Endothelial cell of umbilical vein (primary cell): ENCODE data around the gene MED27. TPM values are rescaled to one million over a fixed set of nuclear protein-coding genes. Genes with fewer than 3 reads are reported as not detected.

Experiments
- BruUV-seq: library from RNA; stranded (reverse); fragments of 400-500 nt; replicated peaks from 2 replicates; lab custom pipeline; 2021; lab: Mats Ljungman, UMichigan
- CTCF ChIA-PET: fragments of 300-600, 350-600 bp; sonication (Branson Sonifier 250); formaldehyde crosslinking; loops from one replicate; lab custom pipeline; 2021; ENCODE audit warnings: antibody characterized with exemption, inconsistent platforms; lab: Charles Lee
- POLR2A ChIA-PET: fragments of 300-600, 350-600 bp; sonication (Branson Sonifier 250); formaldehyde crosslinking; loops from one replicate; lab custom pipeline; 2021; ENCODE audit warnings: antibody characterized with exemption, inconsistent platforms; lab: Charles Lee
- DNase-seq: peaks from one replicate; pipeline ENCODE4 v3.0.0-alpha.2; 2011; ENCODE audit warnings: low read depth, low spot score
- FAIRE-seq: peaks from 2 replicates; lab custom pipeline; 2011; peaks lifted over from hg19 to GRCh38; lab: Jason Lieb, UNC
- H2AFZ ChIP-seq: 2 replicates; pipeline ENCODE4 v1.6.0; 2012; ENCODE audit warnings: low read depth, low read length, control low read depth, inconsistent platforms
- H3K27ac ChIP-seq: 2 replicates; pipeline ENCODE4 v1.5.1; 2011; ENCODE audit warnings: low read depth, mild to moderate bottlenecking, control low read depth, low read length, moderate library complexity; ENCODE audit not compliant: insufficient read depth
- H3K27me3 ChIP-seq, 2 experiments: 2 replicates each; pipeline versions ENCODE4 v1.6.0 to v1.6.1; 2011; ENCODE audit warnings: low read length in 2 of 2, mixed read lengths in 1 of 2; ENCODE audit not compliant: control insufficient read depth in 2 of 2, insufficient read depth in 2 of 2
- H3K36me3 ChIP-seq, 2 experiments: 2 replicates in 1 of 2; 3 replicates in 1 of 2; pipeline ENCODE4 v1.5.1; 2011; ENCODE audit warnings: low read length in 2 of 2, mild to moderate bottlenecking in 1 of 2, moderate library complexity in 1 of 2; ENCODE audit not compliant: control insufficient read depth in 2 of 2, insufficient read depth in 2 of 2; ENCODE audit errors: extremely low read depth in 1 of 2
- H3K4me1 ChIP-seq: 3 replicates; pipeline ENCODE4 v1.5.1; 2011; ENCODE audit warnings: mild to moderate bottlenecking, low read length; ENCODE audit not compliant: control insufficient read depth, insufficient read depth; ENCODE audit errors: extremely low read depth
- H3K4me2 ChIP-seq: 2 replicates; pipeline ENCODE4 v1.6.1; 2011; ENCODE audit warnings: low read length, control low read depth, mixed read lengths; ENCODE audit not compliant: insufficient read depth
- H3K4me3 ChIP-seq, 3 experiments: fragments of 200-600 bp in 1 of 3; sonication (generic), shearing (Covaris generic) in 1 of 3; replicated peaks in 1 of 3; 2 replicates each; pipeline ENCODE4 v1.5.1; 2011 to 2016; ENCODE audit warnings: control low read depth in 3 of 3, low read length in 3 of 3, mild to moderate bottlenecking in 2 of 3, inconsistent platforms in 1 of 3, low read depth in 1 of 3, moderate library complexity in 1 of 3; ENCODE audit not compliant: insufficient read depth in 1 of 3
- H3K79me2 ChIP-seq: 2 replicates; pipeline ENCODE4 v1.6.0; 2012; ENCODE audit warnings: low read length, inconsistent platforms; ENCODE audit not compliant: control insufficient read depth, insufficient read depth
- H3K9ac ChIP-seq: replicated peaks from 2 replicates; pipeline ENCODE3; 2011; ENCODE audit warnings: low read length, control low read depth; ENCODE audit not compliant: insufficient read depth; ENCODE audit errors: extremely low read depth
- H3K9me1 ChIP-seq: replicated peaks from 3 replicates; pipeline ENCODE4 v1.6.0; 2011; ENCODE audit warnings: mild to moderate bottlenecking, low read length; ENCODE audit not compliant: control insufficient read depth, insufficient read depth; ENCODE audit errors: extremely low read depth
- H3K9me3 ChIP-seq: replicated peaks from 2 replicates; pipeline ENCODE4 v1.5.1; 2012; ENCODE audit warnings: low read length, inconsistent platforms; ENCODE audit not compliant: control insufficient read depth, insufficient read depth
- H4K20me1 ChIP-seq: replicated peaks from 2 replicates; pipeline ENCODE3; 2011; ENCODE audit warnings: mild to moderate bottlenecking, low read length; ENCODE audit not compliant: control insufficient read depth, insufficient read depth; ENCODE audit errors: extremely low read depth
- EZH2 ChIP-seq: IDR thresholded peaks from 2 replicates; pipeline ENCODE4 v1.6.1; 2012; ENCODE audit warnings: borderline replicate concordance, low read depth, mild to moderate bottlenecking, moderate library complexity, low read length, inconsistent platforms; ENCODE audit not compliant: severe bottlenecking
- FOS ChIP-seq: IDR thresholded peaks from 2 replicates; pipeline ENCODE4 v1.6.1; 2011; ENCODE audit warnings: mild to moderate bottlenecking, low read length, moderate library complexity, borderline replicate concordance; ENCODE audit not compliant: insufficient read depth
- GATA2 ChIP-seq: IDR thresholded peaks from 2 replicates; pipeline ENCODE4 v1.7.0; 2011; ENCODE audit warnings: low read depth, mild to moderate bottlenecking, moderate library complexity, mixed read lengths, low read length; ENCODE audit not compliant: insufficient read length, insufficient read depth
- JUN ChIP-seq: IDR thresholded peaks from 2 replicates; pipeline ENCODE4 v1.6.1; 2011; ENCODE audit warnings: borderline replicate concordance, low read depth; ENCODE audit not compliant: insufficient read length, insufficient read depth
- MYC ChIP-seq: IDR thresholded peaks from one replicate; pipeline ENCODE4 v1.6.1; 2011; ENCODE audit warnings: mild to moderate bottlenecking, low read depth, low read length
- POLR2A ChIP-seq: IDR thresholded peaks from 2 replicates; pipeline ENCODE4 v1.6.1; 2012; ENCODE audit warnings: low read depth, mild to moderate bottlenecking, control low read depth, low read length
- POLR2AphosphoS5 ChIP-seq: IDR thresholded peaks from 2 replicates; pipeline ENCODE4 v1.6.1; 2012; ENCODE audit warnings: low read depth, mild to moderate bottlenecking, control low read depth, low read length, moderate library complexity; ENCODE audit not compliant: insufficient read depth
- dilution Hi-C: fragments of 300-500 bp; cut with MboI; formaldehyde crosslinking; loops from one replicate; pipeline ENCODE4 v1.15.0; 2019; ENCODE audit warnings: low sequenced_read_pairs; ENCODE audit not compliant: extremely low pct_ligation_motif_present
- intact Hi-C: fragments of 100-400 bp; cut with micrococcal nuclease; formaldehyde crosslinking; loops from one replicate; pipeline ENCODE4 v1.10.0; 2022
- polyA plus RNA-seq, 4 experiments: library from polyadenylated mRNA; depleted of rRNA in 3 of 4; stranded (reverse) in 3 of 4; unstranded in 1 of 4; fragments of >200 nt; gene quantifications; 2 replicates each; pipeline versions ENCODE4 v1.2.1 to v1.2.3, GENCODE V29; 2011 to 2012; ENCODE audit warnings: missing spikeins in 1 of 4
- total RNA-seq: library from RNA; stranded (reverse); gene quantifications from 2 replicates; pipeline ENCODE4 v1.2.3, GENCODE V29; 2021
- TF ChIP-seq, protein P1 (sequence below), 2 donors: IDR thresholded peaks; 1 replicate in 1 of 2; 2 replicates in 1 of 2; pipeline ENCODE4 v1.5.1; 2011; ENCODE audit warnings: low read length in 2 of 2, mild to moderate bottlenecking in 2 of 2, moderate library complexity in 2 of 2, control low read depth in 1 of 2, inconsistent platforms in 1 of 2, low read depth in 1 of 2; ENCODE audit not compliant: insufficient read depth in 1 of 2; ENCODE audit errors: extremely low read depth in 1 of 2
- TF ChIP-seq, protein P2 (sequence below): IDR thresholded peaks from 2 replicates; pipeline ENCODE4 v1.6.1; 2011; ENCODE audit not compliant: insufficient read depth, insufficient read length

The MED27 gene
- total and polyA plus RNA-seq, 2 donors (not counting 3 experiments of a cell fraction or from before 2014, with no cell fraction given): 27.9 to 47.8 TPM

DNA sequence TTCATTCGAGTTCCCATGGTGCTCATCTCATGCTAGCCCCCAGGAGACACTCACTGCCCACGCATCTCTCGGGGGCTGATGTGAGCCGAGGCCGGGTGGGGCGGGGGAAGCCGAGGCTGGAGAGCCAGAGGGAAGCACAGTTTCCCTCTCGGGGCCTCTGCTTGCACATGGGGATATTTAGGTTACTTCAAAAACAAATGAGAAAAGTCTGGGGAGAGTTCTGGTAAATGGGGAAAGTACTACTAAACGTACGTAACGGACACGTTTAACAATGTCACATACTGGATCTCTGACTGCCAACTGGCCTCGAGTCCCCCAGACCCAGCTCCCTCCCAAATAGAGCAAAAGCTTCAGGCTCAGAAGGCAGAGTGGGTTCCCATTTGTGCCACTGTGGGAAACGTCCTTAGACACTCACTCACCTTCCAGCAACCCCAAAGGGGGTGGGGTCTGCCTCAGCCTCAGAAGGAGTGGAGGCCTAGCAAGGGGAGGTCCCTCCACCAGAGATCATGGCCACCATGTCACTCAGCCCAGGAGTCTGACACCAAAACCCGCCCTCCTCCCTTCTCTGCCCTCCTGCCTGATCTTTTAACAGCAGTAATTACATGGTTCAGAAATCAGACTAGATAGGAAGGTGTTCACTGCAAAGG is 48.3 kb upstream of the MED27 start:
- Histone ChIP-seq H3K4me2 (no peak overlapping the region), H3K4me1 (peaks cover 9% of the 10 kb centered on the region), H4K20me1 (no peaks in the 10 kb centered on the region), H3K9me3 (no peaks in the 10 kb centered on the region), H3K36me3 (no peaks in the 10 kb centered on the region), H3K9me1 (no peaks in the 10 kb centered on the region), H3K9ac (no peak overlapping the region), H3K4me3 (no peak overlapping the region), H3K27me3 (peaks cover 20 to 29% of the 10 kb centered on the region in 2 experiments), H3K79me2 (no peaks in the 10 kb centered on the region), H3K27ac (no peak overlapping the region), H2AFZ (no peak overlapping the region)
- DNase-seq: no peak
- intact Hi-C loops: no loop called here
- no peak for FAIRE-seq
- dilution Hi-C loops: no loop called here
- ChIA-PET POLR2A (no interaction called here), CTCF (no interaction called here)
- BruUV-seq: no TSS peak
- no peak for TF ChIP-seq EZH2
- no peak for TF ChIP-seq FOS
- TF ChIP-seq, protein P1, sequence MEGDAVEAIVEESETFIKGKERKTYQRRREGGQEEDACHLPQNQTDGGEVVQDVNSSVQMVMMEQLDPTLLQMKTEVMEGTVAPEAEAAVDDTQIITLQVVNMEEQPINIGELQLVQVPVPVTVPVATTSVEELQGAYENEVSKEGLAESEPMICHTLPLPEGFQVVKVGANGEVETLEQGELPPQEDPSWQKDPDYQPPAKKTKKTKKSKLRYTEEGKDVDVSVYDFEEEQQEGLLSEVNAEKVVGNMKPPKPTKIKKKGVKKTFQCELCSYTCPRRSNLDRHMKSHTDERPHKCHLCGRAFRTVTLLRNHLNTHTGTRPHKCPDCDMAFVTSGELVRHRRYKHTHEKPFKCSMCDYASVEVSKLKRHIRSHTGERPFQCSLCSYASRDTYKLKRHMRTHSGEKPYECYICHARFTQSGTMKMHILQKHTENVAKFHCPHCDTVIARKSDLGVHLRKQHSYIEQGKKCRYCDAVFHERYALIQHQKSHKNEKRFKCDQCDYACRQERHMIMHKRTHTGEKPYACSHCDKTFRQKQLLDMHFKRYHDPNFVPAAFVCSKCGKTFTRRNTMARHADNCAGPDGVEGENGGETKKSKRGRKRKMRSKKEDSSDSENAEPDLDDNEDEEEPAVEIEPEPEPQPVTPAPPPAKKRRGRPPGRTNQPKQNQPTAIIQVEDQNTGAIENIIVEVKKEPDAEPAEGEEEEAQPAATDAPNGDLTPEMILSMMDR (IDR thresholded peaks at IDR 0.05; ENCODE audit: extremely low read depth in 1 of 2, insufficient read depth in 1 of 2, low read depth in 1 of 2, low read length in 2 of 2): no peak
- TF ChIP-seq POLR2A: no peak
- TF ChIP-seq, protein P2, sequence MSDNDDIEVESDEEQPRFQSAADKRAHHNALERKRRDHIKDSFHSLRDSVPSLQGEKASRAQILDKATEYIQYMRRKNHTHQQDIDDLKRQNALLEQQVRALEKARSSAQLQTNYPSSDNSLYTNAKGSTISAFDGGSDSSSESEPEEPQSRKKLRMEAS: no peak
- TF ChIP-seq GATA2: no peak
- no peak for TF ChIP-seq POLR2AphosphoS5
- no peak for TF ChIP-seq MYC
- no peak for TF ChIP-seq JUN
